Renal pelvis (tissue), 4 donors: Measurements from ENCODE around the gene PIGV. TPM values are rescaled to one million over a fixed set of nuclear protein-coding genes. Genes with fewer than 3 reads are reported as not detected.
"Not testable (repeated sequence)": the region's sequence is repeated elsewhere in the genome, so short reads cannot be mapped to it uniquely, and the experiment has no call there.

Experiments used
- DNase-seq: peaks from one replicate; pipeline ENCODE4 v3.0.0-alpha.2; 2013
- polyA plus RNA-seq, 3 donors: library from polyadenylated mRNA; unstranded; fragments of 120-200 nt; gene quantifications; one replicate each; pipeline ENCODE4 v1.2.1, GENCODE V29; 2013; ENCODE audit not compliant: insufficient read length in 3 of 3

Gene PIGV
- polyA plus RNA-seq, 3 donors, result 17.5 to 20.7 (median 18.5) TPM

GRCh38 chr1:26831546-26832248 lies 43.9 kb downstream of the PIGV start:
- no peak for DNase-seq

DNA sequence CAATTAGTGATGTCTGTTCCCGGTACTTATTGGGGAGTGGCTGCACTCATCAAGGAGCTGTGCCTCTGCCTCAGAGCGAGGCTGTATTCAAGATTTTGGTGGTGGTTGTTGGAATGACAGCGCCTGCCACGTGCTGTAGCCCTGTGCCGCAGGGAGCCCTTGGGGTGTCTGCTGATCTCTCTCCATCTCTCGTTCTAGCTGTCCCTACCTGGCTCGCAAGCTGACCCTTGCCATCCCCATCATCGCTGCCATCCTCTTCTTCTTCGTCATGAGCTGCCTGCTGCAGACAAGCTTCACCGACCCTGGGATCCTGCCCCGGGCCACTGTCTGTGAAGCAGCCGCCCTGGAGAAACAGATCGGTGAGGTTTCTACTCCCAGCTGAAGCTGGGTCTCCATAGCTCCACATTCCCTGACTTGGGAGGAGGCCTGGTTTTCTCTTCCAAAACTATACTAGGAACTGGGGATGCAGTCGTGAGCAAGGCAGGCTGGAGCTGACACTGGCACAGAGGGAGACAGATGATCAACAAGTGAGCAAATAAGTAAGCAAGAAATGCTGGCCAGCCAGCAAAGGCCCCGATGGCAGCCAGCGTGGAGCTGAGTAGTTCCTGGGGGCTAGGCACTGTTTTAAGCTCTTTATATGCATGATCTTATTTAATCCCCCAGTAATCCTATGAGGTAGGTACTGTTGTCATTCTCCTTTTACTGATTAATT lies 44.7 kb downstream of the PIGV start:
- DNase-seq, result no peak

DNA sequence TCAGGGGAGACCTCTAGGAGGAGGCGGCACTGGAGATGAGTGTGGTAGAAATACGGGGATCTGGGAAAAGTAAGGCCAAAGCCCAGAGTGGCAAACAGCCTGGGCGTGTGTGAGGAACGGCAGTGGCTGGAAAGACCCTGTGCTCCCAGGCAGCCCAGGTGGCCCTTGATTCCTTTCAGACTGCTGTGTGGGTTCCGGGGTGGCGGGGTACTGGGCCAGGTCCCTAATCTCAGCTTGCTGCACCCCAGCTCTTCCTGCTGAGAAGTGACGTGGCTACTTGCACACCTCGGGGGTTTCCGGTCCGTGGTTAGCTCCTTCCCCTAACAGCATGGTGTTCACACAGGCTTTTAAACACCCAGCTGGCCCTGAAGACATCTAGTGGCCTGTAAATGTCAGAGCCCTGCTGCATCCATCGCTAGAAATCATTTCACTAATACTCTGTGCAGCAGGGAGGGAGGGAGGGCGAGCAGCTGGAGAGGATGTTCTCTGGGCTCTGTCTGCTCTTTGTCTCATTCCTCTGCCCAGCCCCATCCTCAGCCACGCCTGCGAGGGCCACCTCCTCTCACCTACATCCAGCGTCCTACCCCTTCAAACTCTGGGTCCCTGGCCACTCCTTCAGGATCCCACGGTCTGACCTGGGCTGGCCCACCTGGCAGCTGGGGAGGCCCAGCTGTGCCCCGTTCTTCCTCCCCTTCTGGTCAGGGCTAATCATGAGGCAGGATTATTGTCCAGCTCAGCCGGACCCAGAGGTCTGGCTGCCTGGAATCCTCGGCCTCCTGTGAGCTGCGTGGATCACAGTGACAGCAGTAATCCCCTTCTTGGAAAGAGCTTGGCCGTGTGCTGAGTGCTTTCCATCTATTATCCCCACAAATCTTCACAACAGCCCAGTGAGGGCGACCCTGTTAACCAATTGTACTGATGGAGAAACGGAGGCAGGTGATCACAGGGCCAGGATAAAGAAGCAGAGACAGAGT lies 46.0 kb downstream of the PIGV start:
- no peak for DNase-seq

DNA sequence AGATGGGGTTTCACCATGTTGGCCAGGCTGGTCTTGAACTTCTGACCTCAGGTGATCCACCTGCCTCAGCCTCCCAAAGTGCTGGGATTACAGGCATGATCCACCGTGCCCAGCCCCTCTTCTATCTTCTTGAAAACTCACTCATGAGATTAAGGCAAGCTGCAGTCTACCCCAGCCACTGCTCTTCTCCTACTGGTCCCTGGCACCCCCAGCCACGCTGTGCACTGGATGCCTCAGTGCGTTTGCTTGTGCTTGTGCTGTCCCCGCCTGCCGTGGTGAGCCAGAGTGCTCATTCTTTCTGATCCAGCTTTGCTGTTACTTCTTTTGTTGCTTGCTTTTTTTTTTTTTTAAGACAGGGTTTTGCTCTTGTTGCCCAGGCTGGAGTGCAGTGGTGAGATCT lies 49.9 kb downstream of the PIGV start:
- not testable (repeated sequence) for DNase-seq

- DNase-seq, result no peak
These were observed 51.0 kb downstream of the PIGV start for GRCh38 chr1:26838474-26839338.

DNA sequence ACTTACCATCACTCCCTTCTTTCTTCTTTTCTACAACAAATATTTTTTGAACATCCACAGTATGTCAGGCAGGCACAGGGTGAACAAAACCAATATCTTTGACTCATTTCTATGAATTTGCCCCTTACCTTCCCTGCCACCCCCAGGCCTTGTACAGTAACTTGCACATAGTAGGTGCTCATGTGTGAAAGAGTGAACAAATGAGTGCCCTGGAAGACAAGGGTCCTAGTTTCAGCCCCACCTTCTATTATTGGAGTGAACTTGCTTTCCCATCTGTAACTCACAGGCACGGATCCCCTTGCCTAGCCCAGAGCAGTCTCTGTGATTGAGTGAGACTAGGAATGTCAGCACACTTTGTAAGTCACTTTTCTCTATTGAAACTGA lies 51.6 kb downstream of the PIGV start:
- no peak for DNase-seq

DNA sequence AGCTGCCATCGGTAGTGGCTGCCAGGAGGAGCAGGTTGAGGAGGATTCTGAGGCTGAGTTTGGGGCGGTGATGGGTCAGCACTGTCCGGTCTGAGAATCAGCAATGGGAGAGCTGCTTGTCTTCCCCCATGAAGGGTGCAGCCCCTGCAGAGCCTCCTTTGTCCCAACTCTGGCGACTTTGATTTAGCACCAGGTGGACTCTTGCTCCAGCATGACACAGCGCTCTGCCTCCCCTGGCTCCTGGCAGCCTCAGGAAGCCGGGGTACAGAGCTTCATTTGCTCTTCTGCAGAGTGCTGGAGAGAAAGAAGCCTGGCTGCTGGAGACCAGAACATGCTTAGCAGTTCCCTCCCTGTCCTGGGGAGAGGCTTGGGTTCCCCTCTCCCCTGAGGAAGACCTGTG lies 52.0 kb downstream of the PIGV start:
- DNase-seq, result no peak

DNA sequence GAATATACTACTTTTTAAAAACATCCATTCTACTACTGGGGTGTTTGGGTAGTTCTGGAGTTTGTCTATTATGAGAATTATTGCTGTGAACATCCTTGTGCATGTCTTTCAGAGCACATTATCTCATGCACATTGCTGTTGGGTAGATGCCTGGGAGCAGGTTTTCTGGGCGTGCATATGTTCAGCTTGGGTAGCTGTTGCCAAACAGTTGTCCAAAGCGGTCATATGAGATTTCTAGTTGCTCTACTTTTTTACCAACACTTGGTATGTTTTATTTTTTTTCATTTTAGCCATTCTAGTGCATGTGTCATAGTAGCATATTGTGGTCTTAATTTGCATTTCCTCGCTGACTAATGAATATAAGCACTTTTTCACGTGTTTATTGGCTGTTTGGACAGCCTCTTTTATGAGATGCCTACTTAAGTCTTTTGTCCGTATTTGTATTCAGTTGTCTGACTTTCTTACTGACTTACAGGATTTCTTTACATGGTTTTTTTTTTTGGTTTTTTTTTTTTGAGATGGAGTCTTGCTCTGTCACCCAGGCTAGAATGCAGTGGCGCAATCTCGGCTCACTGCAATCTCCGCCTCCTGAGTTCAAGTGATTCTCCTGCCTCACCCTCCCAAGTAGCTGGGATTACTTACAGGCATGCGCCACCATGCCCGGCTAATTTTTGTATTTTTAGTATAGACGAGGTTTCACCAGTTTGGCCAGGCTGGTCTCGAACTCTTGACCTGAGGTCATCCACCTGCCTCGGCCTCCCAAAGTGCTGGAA lies 56.9 kb downstream of the PIGV start:
- no peak for DNase-seq

GRCh38 chr1:26847826-26848225 lies 60.1 kb downstream of the PIGV start:
- DNase-seq, result not testable (repeated sequence)

Other genes starting within 250 kb of the PIGV start
- gene ARID1A, start 91.9 kb upstream of the PIGV start, polyA plus RNA-seq, result 100 to 1,000 TPM; 101 to 117 (median 106) TPM
- gene ZDHHC18, start 38.7 kb downstream of the PIGV start, polyA plus RNA-seq, result 10 to 100 TPM; 22.9 to 25.9 (median 25.4) TPM
- gene SFN, start 75.2 kb downstream of the PIGV start, polyA plus RNA-seq, result 1 to 10 TPM in 1 of 3 donors, under 1 TPM in 2; 0.65 to 1.1 (median 0.73) TPM
- 10 to 100 TPM; 31.4 to 38.7 (median 32.4) TPM for gene GPN2, start 102.3 kb downstream of the PIGV start, polyA plus RNA-seq
- gene GPATCH3, start 112.5 kb downstream of the PIGV start, polyA plus RNA-seq, result 10 to 100 TPM; 17.0 to 17.8 (median 17.8) TPM
- 1 to 10 TPM; 1.0 to 1.4 (median 1.1) TPM for gene NR0B2, start 126.0 kb downstream of the PIGV start, polyA plus RNA-seq
- 100 to 1,000 TPM in 2 of 3 donors, 10 to 100 TPM in 1; 83.8 to 104 (median 102) TPM for gene NUDC, start 133.8 kb downstream of the PIGV start, polyA plus RNA-seq
- gene KDF1, start 172.5 kb downstream of the PIGV start, polyA plus RNA-seq, result 10 to 100 TPM; 11.1 to 11.8 (median 11.5) TPM
- 1 to 10 TPM; 5.5 to 6.8 (median 6.0) TPM for gene TRNP1, start 205.7 kb downstream of the PIGV start, polyA plus RNA-seq
- gene TENT5B, start 224.9 kb downstream of the PIGV start, polyA plus RNA-seq, result 1 to 10 TPM in 1 of 3 donors, under 1 TPM in 2; 0.96 to 1.1 (median 0.97) TPM